Keratinocyte (primary cell): ENCODE data around the gene SOX15.

ENCODE experiments used
- CTCF ChIP-seq, 3 experiments: IDR thresholded peaks in 1 of 3; conservative IDR thresholded peaks in 1 of 3; optimal IDR thresholded peaks in 1 of 3; 2 replicates in 2 of 3; 3 replicates in 1 of 3; pipeline versions ENCODE3 to v1.5.1; 2011; ENCODE audit warnings: low read length in 3 of 3, mild to moderate bottlenecking in 3 of 3, moderate library complexity in 2 of 3, control low read depth in 1 of 3, inconsistent platforms in 1 of 3; ENCODE audit not compliant: insufficient read depth in 2 of 3; ENCODE audit errors: extremely low read depth in 1 of 3
- EZH2 ChIP-seq: IDR thresholded peaks from one replicate; pipeline ENCODE4 v1.6.1; 2012; ENCODE audit warnings: inconsistent platforms, mild to moderate bottlenecking, low read length, moderate library complexity

DNA sequence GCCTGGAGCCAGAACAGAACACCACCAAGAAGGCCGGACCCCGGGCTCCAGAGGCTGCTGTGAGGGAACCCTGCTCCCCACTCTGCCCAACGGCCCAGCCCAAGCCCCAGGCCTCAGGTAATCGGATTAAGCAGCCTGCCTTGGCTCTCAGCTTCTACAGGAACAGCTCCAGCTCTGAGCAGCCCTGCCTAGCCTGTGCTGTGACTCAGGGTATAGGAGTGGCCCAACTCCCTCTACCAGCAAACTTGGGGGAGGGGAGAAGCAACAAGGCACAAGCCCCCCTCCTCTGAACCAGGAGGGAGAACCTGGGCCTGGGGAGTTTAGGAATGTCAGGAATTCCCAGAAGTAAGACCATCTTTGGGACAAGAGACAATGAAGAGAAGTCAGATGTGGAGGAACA lies 849 bp upstream of the SOX15 start:
- TF ChIP-seq CTCF (optimal IDR thresholded peaks at IDR 0.05 in 1 of 3, IDR thresholded peaks at IDR 0.05 in 1 of 3, conservative IDR thresholded peaks at IDR 0.05 in 1 of 3; ENCODE audit: extremely low read depth in 1 of 3, insufficient read depth in 2 of 3, low read length in 3 of 3) (no peak), EZH2 (no peak)
